Measurements from ENCODE around the gene ANOS1.

- TF ChIP-seq YY1 (IDR thresholded peaks at IDR 0.05; ENCODE audit: insufficient read depth, insufficient read length) (no peak), ZNF274 (IDR thresholded peaks at IDR 0.05; ENCODE audit: low read depth, low read length) (no peak)
Observed at GRCh38 chrX:8726031-8726652, 5.8 kb downstream of the ANOS1 start.
